ENCODE measurements around the gene ACTL6B. TPM values are rescaled to one million over a fixed set of nuclear protein-coding genes. Genes with fewer than 3 reads are reported as not detected.

Gene ACTL6B
- total and polyA plus RNA-seq, 9 of the 15 experiments (the other 6 are each of a cell fraction or from before 2014, with no cell fraction given): not detected

GRCh38 chr7:100705320-100705752, 49.1 kb upstream of the ACTL6B start (continued):
- TF ChIP-seq NONO (IDR thresholded peaks at IDR 0.05; ENCODE audit: low read depth in 2 of 2, low read length in 1 of 2): 0 out of 4 replicates have a peak, but pooled peaks of 1 of the 2 experiments have one; percentile 65
- TF ChIP-seq KAT8 (IDR thresholded peaks at IDR 0.05; ENCODE audit: low read depth): no peak
- TF ChIP-seq KLF6 (CRISPR knock-in tag; IDR thresholded peaks at IDR 0.05; ENCODE audit: borderline replicate concordance): no peak
- no peak for TF ChIP-seq SMAD1 (IDR thresholded peaks at IDR 0.05; ENCODE audit: low read depth, low read length, partially characterized antibody)
- peak; percentile 34; the same call in 1 of the 2 replicates for TF ChIP-seq SOX6 (IDR thresholded peaks at IDR 0.05)
- TF ChIP-seq ZBTB7A (IDR thresholded peaks at IDR 0.05; ENCODE audit: borderline replicate concordance, control insufficient read depth, low read depth, low read length): peak; percentile 100
- peak; percentile 86 for TF ChIP-seq CC2D1A (IDR thresholded peaks at IDR 0.05)
- no peak for TF ChIP-seq ZBTB1 (CRISPR knock-in tag; IDR thresholded peaks at IDR 0.05; ENCODE audit: borderline replicate concordance, low read depth)
- TF ChIP-seq HNRNPUL1 (IDR thresholded peaks at IDR 0.05; ENCODE audit: low read length): no peak
- peak; percentile 54; the same call in 1 of the 2 replicates for TF ChIP-seq HDAC8 (tag; IDR thresholded peaks at IDR 0.05)
- no peak for TF ChIP-seq ZNF354B (CRISPR knock-in tag; IDR thresholded peaks at IDR 0.05)
- no peak for TF ChIP-seq CREBBP (IDR thresholded peaks at IDR 0.05; ENCODE audit: low read depth, low read length)
- TF ChIP-seq NCOA2 (IDR thresholded peaks at IDR 0.05; ENCODE audit: partially characterized antibody in 2 of 2): no peak
- no peak for TF ChIP-seq IRF9 (tag; IDR thresholded peaks at IDR 0.05)
- TF ChIP-seq FOXK2 (conservative IDR thresholded peaks at IDR 0.05 in 1 of 2, IDR thresholded peaks at IDR 0.05 in 1 of 2; ENCODE audit: low read depth in 2 of 2): peak; percentile 22 to 78; a peak in 3 of 4 replicates
- TF ChIP-seq MCM2 (IDR thresholded peaks at IDR 0.05; ENCODE audit: low read depth): no peak
- TF ChIP-seq EGR1 (conservative IDR thresholded peaks at IDR 0.05): peak; percentile 94
- peak; percentile 54 for TF ChIP-seq DPF2 (IDR thresholded peaks at IDR 0.05)
- TF ChIP-seq RBM14 (IDR thresholded peaks at IDR 0.05; ENCODE audit: borderline replicate concordance, insufficient read depth, low read depth, low read length): 0 out of 2 replicates have a peak, but pooled peaks have one; percentile 18
- no peak for TF ChIP-seq KLF10 (CRISPR knock-in tag; IDR thresholded peaks at IDR 0.05)
- TF ChIP-seq MITF (IDR thresholded peaks at IDR 0.05): no peak
- TF ChIP-seq NFIC (IDR thresholded peaks at IDR 0.05): no peak
- no peak for TF ChIP-seq HDAC3 (IDR thresholded peaks at IDR 0.05; ENCODE audit: borderline replicate concordance, partially characterized antibody)
- TF ChIP-seq ZNF778 (CRISPR knock-in tag; IDR thresholded peaks at IDR 0.05): no peak
- no peak for TF ChIP-seq ATF7 (IDR thresholded peaks at IDR 0.05)
- TF ChIP-seq TEAD2 (tag; IDR thresholded peaks at IDR 0.05): no peak
- 0 out of 2 replicates have a peak, but pooled peaks have one; percentile 8 for TF ChIP-seq ZNF324 (CRISPR knock-in tag; IDR thresholded peaks at IDR 0.05)
- TF ChIP-seq SMARCA4 (IDR thresholded peaks at IDR 0.05): peak; percentile 67; the same call in 1 of the 2 replicates
- no peak for TF ChIP-seq ZFP30 (CRISPR knock-in tag; IDR thresholded peaks at IDR 0.05; ENCODE audit: borderline replicate concordance)
- TF ChIP-seq ZEB2 (IDR thresholded peaks at IDR 0.05): peak; percentile 48; the same call in 1 of the 2 replicates
- peak; percentile 79 for TF ChIP-seq OTX1 (CRISPR knock-in tag; IDR thresholded peaks at IDR 0.05)
- TF ChIP-seq ZNF263 (CRISPR knock-in tag; IDR thresholded peaks at IDR 0.05; ENCODE audit: borderline replicate concordance): peak; percentile 57; the same call in 1 of the 2 replicates

All from K562 (cell line).